ENCODE data around the gene SYNGR3. TPM values are rescaled to one million over a fixed set of nuclear protein-coding genes. Genes with fewer than 3 reads are reported as not detected.

SYNGR3 gene
- total and polyA plus RNA-seq, 10 donors: 0.85 to 11.4 (median 2.8) TPM

- WGBS, 5 donors: 0 to 1% (median 0%) methylated on average over 42 to 97 of the region's 97 CpGs
- peak; percentile 85 to 92 (median 91) for TF ChIP-seq POLR2A (IDR thresholded peaks at IDR 0.05)
- TF ChIP-seq CTCF (IDR thresholded peaks at IDR 0.05 in 8 of 11, conservative IDR thresholded peaks at IDR 0.05 in 3 of 11): peak in 6 of 11 experiments; percentile 5 to 54 (median 38)
- peak; percentile 99 to 100 (median 100) for TF ChIP-seq POLR2AphosphoS5 (IDR thresholded peaks at IDR 0.05)
Measured at GRCh38 chr16:1964506-1965395, 25.0 kb upstream of the SYNGR3 start, which contains the start of gene RPS2. Gene RPS2, minus strand, starts transcription at chr16:1964826. Its CDS starts 201 bp downstream, at chr16:1964625.

GRCh38 chr16:1965396-1966001 lies 24.3 kb upstream of the SYNGR3 start:
- no peaks in the 10 kb centered on the region for H3K9me3 ChIP-seq
- peaks cover 0 to 40% (median 26%) of the 10 kb centered on the region in 6 donors for H3K36me3 ChIP-seq
- 21 to 65% (median 22%) methylated on average over 9 to 24 of the region's 24 CpGs for WGBS, 5 donors
- H3K4me1 ChIP-seq: peaks cover 23 to 62% (median 53%) of the 10 kb centered on the region in 6 donors
- peak overlapping the region; percentile 66 to 94 (median 81) for H3K4me3 ChIP-seq
- no peaks in the 10 kb centered on the region for H3K27me3 ChIP-seq (replicated peaks in 1 of 7)
- intact Hi-C loops (cut with DNase I; ENCODE audit: low total_unique reads): no loop called here
- TF ChIP-seq POLR2A (IDR thresholded peaks at IDR 0.05) (no peak), CTCF (IDR thresholded peaks at IDR 0.05 in 8 of 11, conservative IDR thresholded peaks at IDR 0.05 in 3 of 11) (no peak), POLR2AphosphoS5 (IDR thresholded peaks at IDR 0.05) (no peak)
- peak overlapping the region; percentile 80 to 99 (median 98) for H3K27ac ChIP-seq
- DNase-seq: no peak

More at GRCh38 chr16:1964506-1965395, 25.0 kb upstream of the SYNGR3 start, which contains the start of gene RPS2:
- H3K27ac ChIP-seq: peak within 1 kb of the TSS; percentile 80 to 99 (median 98)
- peak; percentile 99 for DNase-seq
- intact Hi-C loops (cut with DNase I; ENCODE audit: low total_unique reads): no loop called here
- no peaks in the 10 kb centered on the region for H3K27me3 ChIP-seq (replicated peaks in 1 of 7)
- peaks cover 28 to 66% (median 58%) of the 10 kb centered on the region in 6 donors for H3K4me1 ChIP-seq
- peaks cover 0 to 40% (median 26%) of the 10 kb centered on the region in 6 donors for H3K36me3 ChIP-seq
- no peaks in the 10 kb centered on the region for H3K9me3 ChIP-seq
- peak within 1 kb of the TSS; percentile 66 to 94 (median 81) for H3K4me3 ChIP-seq

- H3K4me3 ChIP-seq: peak within 1 kb of the TSS; percentile 66 to 94 (median 81)
Measured at GRCh38 chr16:1966460-1966859, 23.3 kb upstream of the SYNGR3 start, which contains the start of gene RNF151. Gene RNF151, plus strand, starts transcription at chr16:1966856. Its CDS starts 26 bp downstream, at chr16:1966882.

More at GRCh38 chr16:1966460-1966859, 23.3 kb upstream of the SYNGR3 start, which contains the start of gene RNF151:
- peak within 1 kb of the TSS; percentile 80 to 99 (median 98) for H3K27ac ChIP-seq
- WGBS, 5 donors: 92 to 98% (median 96%) methylated on average over 5 to 6 of the region's 6 CpGs
- H3K4me1 ChIP-seq: peaks cover 27 to 62% (median 53%) of the 10 kb centered on the region in 6 donors
- H3K36me3 ChIP-seq: peaks cover 0 to 31% (median 19%) of the 10 kb centered on the region in 6 donors
- no peaks in the 10 kb centered on the region for H3K27me3 ChIP-seq (replicated peaks in 1 of 7)
- TF ChIP-seq CTCF (IDR thresholded peaks at IDR 0.05 in 8 of 11, conservative IDR thresholded peaks at IDR 0.05 in 3 of 11): no peak
- no peak for TF ChIP-seq POLR2A (IDR thresholded peaks at IDR 0.05)
- no peak for TF ChIP-seq POLR2AphosphoS5 (IDR thresholded peaks at IDR 0.05)
- DNase-seq: no peak
- intact Hi-C loops (cut with DNase I; ENCODE audit: low total_unique reads): no loop called here
- H3K9me3 ChIP-seq: no peaks in the 10 kb centered on the region

Data from spleen (tissue), 11 donors.